22Rv1 (cell line): ENCODE results near the gene NUP98.

ENCODE experiments used
- ZFX ChIP-seq: fragments of 450-650 bp; IDR thresholded peaks from 2 replicates; pipeline ENCODE4 v1.6.1; 2017; ENCODE audit warnings: antibody characterized with exemption, borderline replicate concordance
- TF ChIP-seq, protein P1 (sequence below): fragments of 450-650 bp; IDR thresholded peaks from 2 replicates; pipeline ENCODE4 v1.5.1; 2017; ENCODE audit warnings: mild to moderate bottlenecking

GRCh38 chr11:3796346-3796745 lies 1.0 kb downstream of the NUP98 start:
- TF ChIP-seq, protein P1, sequence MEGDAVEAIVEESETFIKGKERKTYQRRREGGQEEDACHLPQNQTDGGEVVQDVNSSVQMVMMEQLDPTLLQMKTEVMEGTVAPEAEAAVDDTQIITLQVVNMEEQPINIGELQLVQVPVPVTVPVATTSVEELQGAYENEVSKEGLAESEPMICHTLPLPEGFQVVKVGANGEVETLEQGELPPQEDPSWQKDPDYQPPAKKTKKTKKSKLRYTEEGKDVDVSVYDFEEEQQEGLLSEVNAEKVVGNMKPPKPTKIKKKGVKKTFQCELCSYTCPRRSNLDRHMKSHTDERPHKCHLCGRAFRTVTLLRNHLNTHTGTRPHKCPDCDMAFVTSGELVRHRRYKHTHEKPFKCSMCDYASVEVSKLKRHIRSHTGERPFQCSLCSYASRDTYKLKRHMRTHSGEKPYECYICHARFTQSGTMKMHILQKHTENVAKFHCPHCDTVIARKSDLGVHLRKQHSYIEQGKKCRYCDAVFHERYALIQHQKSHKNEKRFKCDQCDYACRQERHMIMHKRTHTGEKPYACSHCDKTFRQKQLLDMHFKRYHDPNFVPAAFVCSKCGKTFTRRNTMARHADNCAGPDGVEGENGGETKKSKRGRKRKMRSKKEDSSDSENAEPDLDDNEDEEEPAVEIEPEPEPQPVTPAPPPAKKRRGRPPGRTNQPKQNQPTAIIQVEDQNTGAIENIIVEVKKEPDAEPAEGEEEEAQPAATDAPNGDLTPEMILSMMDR = no peak
- no peak for TF ChIP-seq ZFX
